AG04449 (cell line): Measurements from ENCODE around the gene CAMK2B.
A peak's percentile ranks its signal among the peaks of the same experiment; 100 is the strongest.

Experiments
- CTCF ChIA-PET: fragments of 350-600 bp; formaldehyde crosslinking; extraction: SDS; loops from one replicate; lab custom pipeline; 2021; ENCODE audit warnings: antibody characterized with exemption; lab: Yijun Ruan, JAX
- POLR2A ChIA-PET: fragments of 400-600, 350-600 bp; formaldehyde crosslinking; extraction: SDS; loops from one replicate; lab custom pipeline; 2020; ENCODE audit warnings: antibody characterized with exemption, inconsistent platforms; lab: Yijun Ruan, JAX
- DNase-seq: peaks from one replicate; pipeline ENCODE4 v3.0.0-alpha.2; 2010; ENCODE audit warnings: low read depth, low spot score
- H3K4me3 ChIP-seq: 2 replicates; pipeline ENCODE4 v1.5.1; 2011; ENCODE audit warnings: low read depth, mild to moderate bottlenecking, control low read depth, low read length
- CTCF ChIP-seq: IDR thresholded peaks from one replicate; pipeline ENCODE4 v1.5.1; 2011; ENCODE audit warnings: mild to moderate bottlenecking, moderate library complexity, low read length, control low read depth, inconsistent platforms; ENCODE audit not compliant: insufficient read depth; ENCODE audit errors: missing control alignments

CAMK2B gene

GRCh38 chr7:44224080-44224973 lies 101.1 kb downstream of the CAMK2B start:
- POLR2A ChIA-PET: no interaction called here
- CTCF ChIA-PET: interaction anchor here (0.7 to 2.3 kb wide), 3 partner anchors 10 to 17 kb away, joined by 4 to 14 read pairs (median 5); no protein-coding TSS in a partner anchor
- no peak for TF ChIP-seq CTCF
- no peak for DNase-seq
- no peak overlapping the region for H3K4me3 ChIP-seq

GRCh38 chr7:44223362-44224079 lies 101.9 kb downstream of the CAMK2B start:
- DNase-seq: no peak
- CTCF ChIA-PET: interaction anchor here (1.4 to 2.3 kb wide), 2 partner anchors 9 to 18 kb away, joined by 5 to 14 read pairs; no protein-coding TSS in a partner anchor
- TF ChIP-seq CTCF: no peak
- no peak overlapping the region for H3K4me3 ChIP-seq
- POLR2A ChIA-PET: no interaction called here

GRCh38 chr7:44222776-44223261 lies 102.6 kb downstream of the CAMK2B start:
- DNase-seq: no peak
- ChIA-PET CTCF (interaction anchor here (1.4 to 2.3 kb wide), 2 partner anchors 8 to 19 kb away, joined by 5 to 14 read pairs; no protein-coding TSS in a partner anchor), POLR2A (no interaction called here)
- no peak for TF ChIP-seq CTCF
- no peak overlapping the region for H3K4me3 ChIP-seq

GRCh38 chr7:44222074-44222473 lies 103.3 kb downstream of the CAMK2B start:
- TF ChIP-seq CTCF: no peak

GRCh38 chr7:44221231-44221791 lies 104.1 kb downstream of the CAMK2B start:
- peak; percentile 29 for TF ChIP-seq CTCF
- ChIA-PET POLR2A (no interaction called here), CTCF (interaction anchor here (1.2 to 1.3 kb wide), 2 partner anchors 21 to 255 kb away, joined by 3 to 4 read pairs; no protein-coding TSS in a partner anchor)
- DNase-seq: no peak
- no peak overlapping the region for H3K4me3 ChIP-seq

More at GRCh38 chr7:44222074-44222473, 103.3 kb downstream of the CAMK2B start:
- H3K4me3 ChIP-seq: no peak overlapping the region
- POLR2A ChIA-PET: no interaction called here
- CTCF ChIA-PET: interaction anchor here (2.3 kb wide), 1 partner anchor 20 kb away, joined by 14 read pairs; no protein-coding TSS in a partner anchor
- no peak for DNase-seq
